HG03175 (cell line): ENCODE results near the gene SCYGR2.

ENCODE experiments used
- ATAC-seq: cut with Tn5 transposase; IDR thresholded peaks from one replicate; pipeline ENCODE4 v1.9.1; 2021; ENCODE audit warnings: mild to moderate bottlenecking, moderate library complexity; ENCODE audit not compliant: unreplicated experiment

The SCYGR2 gene

DNA sequence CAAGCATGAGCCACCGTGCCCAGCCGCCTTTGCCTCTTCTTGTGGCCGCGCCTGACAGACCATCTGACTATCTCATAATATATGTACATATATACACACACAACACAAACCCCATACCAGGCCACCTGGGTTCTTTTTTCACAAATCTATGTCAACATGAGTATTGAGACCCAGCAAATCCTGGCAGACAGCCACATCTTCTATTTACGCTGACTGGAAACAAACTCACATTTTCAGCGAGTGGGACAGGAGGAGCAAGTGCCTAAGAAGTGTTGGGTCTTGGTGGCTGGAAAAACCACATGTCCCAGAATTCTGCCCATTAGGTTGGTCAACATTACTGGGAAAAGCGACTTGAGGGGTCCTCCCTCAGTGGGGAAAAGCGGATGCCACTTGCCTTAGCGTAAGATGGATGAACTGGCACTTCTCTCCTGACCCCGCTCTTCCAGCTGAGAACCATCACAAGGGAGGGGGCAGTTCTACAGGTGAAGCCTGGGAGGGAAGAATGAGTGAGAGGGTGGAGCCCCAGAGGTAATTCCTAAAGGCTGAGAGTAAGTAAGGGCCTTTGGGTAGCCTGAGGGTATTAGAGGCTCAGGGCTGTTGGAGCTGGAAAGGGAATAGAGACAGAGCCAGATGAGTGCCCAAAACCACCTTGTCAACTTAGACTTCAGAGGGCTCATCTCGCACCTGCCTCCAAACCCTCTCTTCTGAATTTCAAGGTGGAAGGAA is 14.0 kb downstream of the SCYGR2 start:
- no peak for ATAC-seq

DNA sequence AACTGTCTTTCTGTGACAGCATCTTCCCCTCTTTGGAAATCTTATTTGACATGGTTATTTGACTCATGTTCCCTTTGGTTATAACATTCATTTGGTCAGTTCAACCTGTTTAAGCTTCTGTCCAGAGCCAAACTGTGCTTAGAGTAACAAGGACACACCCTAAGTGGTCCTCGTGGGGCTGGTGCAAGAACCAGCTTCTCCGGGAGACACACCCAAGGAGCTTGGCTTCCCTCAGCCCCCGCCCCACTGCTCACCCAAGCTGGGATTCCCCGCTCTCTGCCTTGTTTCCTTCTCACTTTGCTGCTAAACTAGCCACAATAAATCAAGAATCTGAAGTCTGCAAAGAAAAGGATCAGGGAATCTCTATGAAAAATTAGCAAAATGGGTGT is 14.6 kb downstream of the SCYGR2 start:
- ATAC-seq = no peak

DNA sequence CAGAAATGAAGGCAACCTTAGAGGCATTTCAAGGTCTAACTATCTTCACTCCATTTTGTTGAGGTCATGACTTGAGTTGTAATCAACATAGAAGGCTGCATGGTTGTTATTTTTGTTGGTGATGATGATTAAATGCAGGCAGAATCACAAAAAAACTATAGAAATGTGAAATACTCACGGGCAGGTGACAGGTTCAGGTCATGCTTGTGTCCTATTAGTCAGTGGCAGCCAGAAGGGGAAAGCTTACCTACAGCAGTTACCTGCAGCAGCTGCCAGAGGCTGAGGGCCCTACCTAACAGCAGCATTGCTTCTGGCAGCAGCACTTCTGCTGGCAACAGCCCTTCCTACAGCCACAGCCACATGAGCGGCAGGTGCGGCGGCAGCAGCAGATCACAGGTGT is 15.6 kb downstream of the SCYGR2 start:
- ATAC-seq = no peak

DNA sequence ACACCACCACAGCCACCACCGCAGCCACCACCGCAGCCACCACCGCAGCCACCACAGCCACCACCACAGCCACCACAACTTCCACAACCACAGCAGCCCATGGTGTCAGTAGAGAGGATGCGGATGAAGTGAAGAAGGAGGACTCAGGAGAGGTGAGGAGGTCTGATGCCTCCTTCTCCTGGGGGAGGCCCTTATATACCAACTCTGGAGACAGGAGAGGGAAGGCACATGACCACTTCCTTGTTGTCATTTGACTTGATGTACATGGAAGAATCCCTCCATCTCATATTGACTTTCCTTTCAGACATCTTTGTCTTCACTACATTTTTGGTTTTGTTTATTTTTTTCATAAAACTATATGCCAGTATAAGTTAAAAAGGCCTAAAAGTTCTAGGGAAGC is 16.0 kb downstream of the SCYGR2 start, which contains the start of gene SCYGR3:
SCYGR3 (minus strand) TSS at position 101 of the 400 bp plus-strand sequence; CDS start at position 101, 0 bp downstream.
- no peak for ATAC-seq

DNA sequence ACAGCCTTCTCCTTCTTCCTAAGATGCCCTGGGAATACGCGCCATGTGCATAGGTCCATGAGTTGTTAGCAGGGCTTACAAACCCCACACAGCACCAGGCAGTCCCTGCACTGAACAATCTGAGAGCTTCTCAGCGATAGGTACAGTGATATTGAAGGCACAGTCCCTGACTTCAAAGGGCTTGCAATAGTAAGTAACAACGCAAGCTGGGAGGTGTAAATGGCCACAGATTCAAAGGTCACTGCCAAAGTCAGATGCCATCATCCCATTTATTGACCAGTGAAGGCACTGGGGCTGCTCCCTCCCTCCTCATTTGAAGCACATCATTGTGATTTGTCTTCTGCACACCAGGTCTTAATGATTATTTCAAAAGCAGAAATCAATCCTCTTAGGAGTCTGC is 16.5 kb downstream of the SCYGR2 start:
- ATAC-seq = no peak

DNA sequence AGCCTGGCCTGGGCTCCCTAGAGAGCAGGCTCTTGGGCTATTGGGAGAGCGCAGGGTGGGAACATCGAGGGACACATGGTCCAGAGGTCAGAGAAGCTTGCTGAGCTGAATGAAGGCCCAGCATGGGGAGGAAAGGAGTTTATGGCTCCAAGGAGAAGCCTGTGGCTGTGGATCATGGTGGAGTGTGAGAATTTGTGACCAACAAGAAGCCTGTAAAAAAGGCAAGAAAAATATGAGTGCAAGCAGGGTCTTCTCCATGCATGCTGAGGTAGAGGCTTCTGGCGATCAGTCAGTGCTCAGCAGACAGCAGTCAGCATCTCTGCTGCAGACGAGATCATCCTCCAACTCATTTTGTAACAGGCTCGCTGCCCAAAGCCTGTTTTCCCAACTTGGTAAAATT is 17.2 kb downstream of the SCYGR2 start:
- no peak for ATAC-seq

DNA sequence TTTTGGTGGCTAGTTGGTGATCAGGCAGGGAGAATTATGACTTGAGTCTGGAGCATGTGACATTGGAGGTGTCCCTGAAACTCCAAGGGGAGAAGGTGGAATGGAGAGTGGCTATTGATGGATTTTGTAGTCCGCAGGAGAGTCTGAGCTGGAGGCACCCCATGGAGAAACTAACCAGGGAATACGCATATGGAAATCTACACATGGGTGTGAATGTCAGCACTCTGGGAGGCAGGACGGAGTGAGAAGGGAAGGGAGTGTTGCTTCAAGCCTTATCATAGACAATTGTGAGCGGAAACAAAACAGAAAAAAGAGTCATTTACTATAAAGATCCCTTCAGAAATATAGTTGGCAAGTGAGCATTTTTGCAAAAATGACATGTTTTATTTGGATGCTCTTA is 17.9 kb downstream of the SCYGR2 start:
- no peak for ATAC-seq

DNA sequence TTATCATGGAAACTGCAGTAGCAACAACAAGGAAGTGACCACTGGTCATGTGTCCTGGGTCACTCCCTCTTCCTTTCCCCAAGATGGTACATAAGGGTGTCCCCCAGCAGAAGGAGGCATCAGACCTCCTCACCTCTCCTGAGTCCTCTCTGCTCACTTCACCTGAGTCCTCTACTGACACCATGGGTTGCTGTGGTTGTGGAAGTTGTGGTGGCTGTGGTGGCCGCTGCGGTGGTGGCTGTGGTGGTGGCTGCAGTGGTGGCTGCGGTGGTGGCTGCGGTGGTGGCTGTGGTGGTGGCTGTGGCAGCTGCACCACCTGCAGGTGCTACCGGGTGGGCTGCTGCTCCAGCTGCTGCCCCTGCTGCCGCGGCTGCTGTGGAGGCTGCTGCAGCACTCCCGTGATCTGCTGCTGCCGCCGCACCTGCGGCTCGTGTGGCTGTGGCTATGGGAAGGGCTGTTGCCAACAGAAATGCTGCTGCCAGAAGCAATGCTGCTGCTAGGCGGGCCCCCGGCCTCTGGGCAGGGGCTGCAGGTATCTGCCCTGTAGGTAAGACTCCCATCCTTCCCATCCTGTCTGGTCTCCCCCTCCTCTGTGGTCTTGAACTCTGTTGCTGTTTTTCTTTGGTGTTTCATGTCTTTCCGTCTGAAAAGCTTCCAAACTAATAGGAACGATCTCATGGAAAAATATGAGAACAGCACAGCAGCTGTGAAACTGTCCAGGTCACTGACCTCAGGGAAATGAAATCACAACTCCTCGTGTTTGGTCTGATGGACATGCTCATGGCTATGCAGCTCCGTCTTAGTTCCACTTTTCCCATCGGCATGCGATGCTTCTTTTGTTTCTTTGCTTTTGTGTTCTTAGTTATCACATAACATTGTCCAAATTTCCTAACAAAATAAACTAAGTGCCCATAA is 18.9 kb downstream of the SCYGR2 start, which contains the start of gene SCYGR4:
SCYGR4 (plus strand) TSS at position 183 of the 915 bp plus-strand sequence; CDS start at position 183, 0 bp downstream.
- no peak for ATAC-seq

DNA sequence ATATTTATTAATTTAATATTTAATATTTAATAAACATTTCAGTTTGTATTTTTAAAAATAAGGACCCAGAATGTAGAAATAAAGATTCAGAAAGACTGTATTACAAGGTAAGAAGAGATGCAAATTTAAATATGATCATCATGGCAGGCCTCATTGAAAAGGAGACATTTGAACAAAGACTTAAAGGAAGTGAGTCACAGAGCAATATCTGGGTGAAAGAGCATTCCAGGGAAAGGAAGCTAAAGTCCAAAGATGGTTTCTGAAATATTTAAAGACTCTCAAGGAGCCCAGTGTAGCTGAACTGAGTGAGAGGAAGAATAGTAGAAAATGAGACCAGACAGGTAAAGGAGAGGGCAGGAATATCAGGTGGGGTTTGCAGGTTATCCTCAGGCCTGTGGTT is 24.5 kb downstream of the SCYGR2 start:
- no peak for ATAC-seq

DNA sequence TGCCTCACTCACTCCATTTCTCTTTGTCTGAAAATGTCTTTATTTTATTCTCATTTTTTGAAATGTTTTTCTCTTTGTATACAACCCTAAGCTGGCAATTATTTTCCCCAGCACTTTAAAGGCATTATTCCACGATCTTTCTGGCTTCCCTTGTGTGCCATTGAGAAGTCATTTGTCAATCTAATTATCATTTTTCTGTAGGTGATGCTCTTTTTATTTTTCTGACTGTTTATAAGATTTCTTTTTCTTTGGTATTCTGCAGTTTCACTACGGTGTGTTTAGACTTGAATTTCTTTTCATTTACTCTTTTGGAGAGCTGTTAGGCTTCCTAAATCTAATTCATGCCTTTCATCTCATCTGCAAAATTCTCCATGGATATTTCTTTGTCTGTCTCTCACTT is 26.7 kb downstream of the SCYGR2 start:
- no peak for ATAC-seq

DNA sequence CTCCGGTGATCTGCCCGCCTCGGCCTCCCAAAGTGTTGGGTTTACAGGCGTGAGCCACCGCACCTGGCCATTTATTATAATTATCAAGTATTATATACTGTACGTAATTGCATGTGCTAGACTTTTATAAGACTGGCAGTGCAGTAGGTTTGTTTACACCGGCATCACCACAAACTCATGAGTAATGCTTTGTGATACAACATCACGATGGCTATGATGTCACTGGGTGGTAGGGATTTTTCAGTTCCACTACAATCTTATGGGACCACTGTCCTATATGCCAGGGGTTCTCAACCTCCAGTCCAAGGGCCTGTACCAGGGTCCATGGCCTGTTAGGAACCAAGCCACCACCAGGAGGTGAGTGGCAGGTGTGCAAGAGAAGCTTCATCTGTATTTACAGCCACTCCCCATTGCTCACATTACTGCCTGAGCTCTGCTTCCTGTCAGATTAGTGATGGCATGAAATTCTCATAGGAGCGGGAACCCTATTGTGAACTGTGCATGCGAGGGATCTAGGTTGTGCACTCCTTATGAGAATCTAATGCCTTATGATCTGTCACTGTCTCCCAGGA is 28.0 kb downstream of the SCYGR2 start:
- no peak for ATAC-seq

DNA sequence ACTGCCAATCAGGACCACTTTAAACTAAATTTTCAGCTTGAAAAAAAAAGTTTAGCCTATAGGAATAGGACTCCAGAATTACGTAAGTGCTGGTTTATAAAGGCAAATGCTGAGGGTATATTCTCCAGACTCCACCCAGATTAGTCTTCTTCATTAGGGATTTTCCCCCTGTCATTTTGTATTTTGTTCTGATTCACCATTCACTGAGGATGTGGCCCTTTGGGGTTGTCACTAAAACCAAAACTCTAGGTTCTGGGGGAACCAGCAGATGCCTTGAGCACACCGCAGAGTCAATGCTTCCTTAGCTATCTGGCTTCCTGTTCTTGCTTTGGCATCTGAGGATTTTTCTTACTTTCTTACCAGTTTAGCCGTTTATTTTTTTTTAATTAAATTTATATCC is 29.1 kb downstream of the SCYGR2 start:
- ATAC-seq = peak; percentile 76

DNA sequence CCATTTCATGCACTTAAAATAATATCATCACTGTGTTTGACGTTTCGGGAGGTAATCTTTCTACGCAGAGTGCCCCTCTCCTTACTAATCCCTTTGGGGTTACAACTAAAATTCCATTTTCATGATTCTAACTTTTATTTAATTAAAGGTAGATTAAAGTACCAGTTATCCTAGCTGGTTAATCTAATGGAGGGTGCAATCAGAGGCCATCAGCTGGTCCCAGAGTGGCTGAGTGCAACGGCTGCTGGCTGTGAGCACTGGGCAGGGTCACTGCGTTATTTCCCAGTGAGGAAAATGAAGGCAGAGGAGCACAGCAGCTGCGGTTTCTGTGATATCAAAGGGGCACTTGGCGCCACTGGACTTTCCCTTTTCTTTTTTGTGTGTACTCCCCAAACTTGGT is 30.7 kb downstream of the SCYGR2 start:
- ATAC-seq = no peak

DNA sequence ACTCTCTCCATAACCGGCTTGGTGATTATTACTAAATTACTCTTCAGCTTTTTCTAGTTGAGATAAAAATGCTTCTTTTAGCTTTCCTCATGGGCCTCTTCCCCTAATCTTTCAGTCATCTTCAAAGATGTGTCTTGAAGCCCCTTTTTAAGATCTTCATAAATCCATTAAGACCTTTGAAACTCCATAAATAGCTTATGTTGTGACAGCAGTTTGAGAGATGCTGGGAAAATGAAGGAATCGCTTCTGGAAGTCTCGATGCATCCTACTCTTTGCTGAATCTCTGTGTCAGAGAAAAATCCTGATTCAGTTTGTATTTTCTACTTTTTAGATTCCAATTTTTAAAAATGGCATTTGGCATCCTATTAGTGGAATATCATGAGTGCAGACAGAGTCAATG is 31.6 kb downstream of the SCYGR2 start:
- ATAC-seq = no peak

DNA sequence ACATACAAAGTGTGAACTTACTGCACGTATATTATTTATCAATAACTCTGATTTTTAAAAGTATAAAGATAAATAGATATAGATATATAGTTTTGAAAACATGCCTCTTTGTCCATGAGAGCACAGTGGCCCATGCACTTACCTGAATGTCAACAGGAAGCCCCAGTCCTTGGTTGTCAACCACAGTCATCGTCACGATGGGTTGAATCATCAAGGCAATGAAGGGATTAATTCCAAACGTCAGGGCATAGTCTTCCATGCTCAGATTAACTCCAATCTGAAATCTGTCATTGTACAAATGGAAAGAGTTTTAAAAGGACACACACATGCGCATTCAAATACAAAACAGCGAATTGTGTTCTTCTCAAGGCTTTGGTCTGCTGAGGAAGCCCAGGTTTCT is 34.1 kb downstream of the SCYGR2 start:
- no peak for ATAC-seq

DNA sequence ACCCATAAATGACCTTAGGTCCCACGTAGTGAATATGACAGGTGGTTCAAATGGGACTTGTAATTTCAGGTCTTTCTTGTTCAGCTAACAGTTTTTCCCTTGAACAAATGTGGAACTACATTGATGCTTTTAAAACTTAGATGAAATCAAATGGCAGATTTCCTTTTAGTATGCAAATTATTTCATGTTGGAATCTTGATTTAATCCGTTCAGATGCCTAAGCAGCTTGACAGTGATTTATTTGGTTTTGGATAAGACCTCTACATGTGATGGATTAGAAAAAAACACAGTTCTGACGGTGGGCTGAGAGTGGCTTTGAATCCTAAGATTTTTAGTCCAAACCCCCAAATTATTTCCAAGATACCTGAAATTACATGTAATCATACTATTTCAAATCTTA is 35.5 kb downstream of the SCYGR2 start:
- ATAC-seq = no peak

DNA sequence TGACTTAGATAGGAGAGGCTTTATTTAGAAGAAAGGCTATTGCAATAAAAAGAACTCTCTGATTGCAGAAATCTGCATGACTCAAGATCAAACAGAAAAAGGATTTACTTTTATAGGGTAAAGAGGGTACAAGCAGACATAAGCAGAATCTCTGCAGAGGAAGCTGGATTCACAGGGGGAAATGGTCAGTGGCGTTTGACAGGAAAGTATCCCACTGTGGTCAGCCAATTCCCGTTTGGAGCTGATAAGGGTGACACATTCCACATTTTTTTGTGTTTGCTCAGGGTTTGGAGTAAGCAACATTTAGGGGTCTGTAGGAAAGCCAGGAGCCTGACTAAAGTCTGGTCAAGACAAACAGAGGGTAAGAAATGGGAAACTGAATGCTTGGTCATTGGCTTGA is 44.0 kb downstream of the SCYGR2 start:
- ATAC-seq = no peak

DNA sequence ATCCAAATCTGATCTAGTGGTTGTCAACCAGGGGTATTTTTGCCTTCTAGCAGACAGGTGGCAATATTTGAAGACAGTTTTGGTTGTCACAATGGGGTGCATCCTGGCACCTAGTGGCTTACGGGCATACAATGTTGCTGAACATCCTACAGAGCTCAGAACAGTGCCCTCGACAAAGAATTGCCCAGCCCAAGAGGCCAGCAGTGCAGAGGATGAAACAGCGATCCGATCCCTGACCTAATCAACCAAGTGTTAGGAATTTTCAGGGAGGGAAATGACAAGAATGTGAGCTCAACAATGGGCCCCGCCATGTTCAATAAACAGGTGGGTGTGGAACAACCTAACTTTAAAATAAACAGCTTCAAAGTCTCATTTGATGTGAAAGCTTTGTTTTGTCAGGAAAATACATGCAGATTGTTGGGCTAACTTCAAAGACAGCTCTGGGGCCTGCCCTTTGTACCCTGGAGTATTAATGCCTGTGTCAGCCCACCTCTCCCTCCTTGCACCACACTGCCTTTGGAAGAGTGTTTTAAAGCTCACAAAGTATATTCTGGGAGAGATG is 45.4 kb downstream of the SCYGR2 start:
- ATAC-seq = no peak
